HG03432 (cell line): ENCODE measurements around the gene SYCE1.
"Not testable (repeated sequence)": the region's sequence is repeated elsewhere in the genome, so short reads cannot be mapped to it uniquely, and the experiment has no call there.

ENCODE experiments used
- ATAC-seq: cut with Tn5 transposase; IDR thresholded peaks from one replicate; pipeline ENCODE4 v1.9.1; 2021; ENCODE audit warnings: mild to moderate bottlenecking, moderate library complexity; ENCODE audit not compliant: unreplicated experiment

The SYCE1 gene, protein sequence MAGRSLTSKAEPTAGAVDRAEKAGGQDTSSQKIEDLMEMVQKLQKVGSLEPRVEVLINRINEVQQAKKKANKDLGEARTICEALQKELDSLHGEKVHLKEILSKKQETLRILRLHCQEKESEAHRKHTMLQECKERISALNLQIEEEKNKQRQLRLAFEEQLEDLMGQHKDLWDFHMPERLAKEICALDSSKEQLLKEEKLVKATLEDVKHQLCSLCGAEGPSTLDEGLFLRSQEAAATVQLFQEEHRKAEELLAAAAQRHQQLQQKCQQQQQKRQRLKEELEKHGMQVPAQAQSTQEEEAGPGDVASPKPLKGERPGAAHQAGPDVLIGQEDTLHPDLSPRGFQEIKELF

GRCh38 chr10:133565441-133566294, at the start of gene SYCE1:
TSS of gene SYCE1 (minus strand) at chr10:133565583. CDS start at chr10:133565529, 54 bp downstream.
- no peak for ATAC-seq

GRCh38 chr10:133614830-133615580, 49.6 kb upstream of the SYCE1 start:
- ATAC-seq = no peak

GRCh38 chr10:133613699-133614098, 48.3 kb upstream of the SYCE1 start:
- no peak for ATAC-seq

DNA sequence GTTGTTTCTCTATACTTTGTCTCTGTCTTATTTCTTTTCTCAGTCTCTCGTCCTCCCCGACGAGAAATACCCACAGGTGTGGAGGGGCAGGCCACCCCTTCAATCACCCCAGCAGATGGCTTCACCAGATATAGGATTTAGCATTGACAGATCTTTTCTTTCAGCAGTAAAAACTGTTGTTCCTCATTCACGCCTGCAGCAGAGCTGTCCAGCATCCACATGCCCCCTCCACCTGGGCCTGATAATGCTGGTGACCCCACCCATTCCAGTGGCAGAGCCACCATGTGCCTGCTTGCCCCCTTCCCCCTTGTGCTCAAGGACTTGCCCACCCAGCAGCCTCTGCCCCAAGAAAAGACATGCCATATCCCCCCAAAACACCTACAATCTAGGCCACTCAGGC, 45.7 kb upstream of the SYCE1 start:
- no peak for ATAC-seq

DNA sequence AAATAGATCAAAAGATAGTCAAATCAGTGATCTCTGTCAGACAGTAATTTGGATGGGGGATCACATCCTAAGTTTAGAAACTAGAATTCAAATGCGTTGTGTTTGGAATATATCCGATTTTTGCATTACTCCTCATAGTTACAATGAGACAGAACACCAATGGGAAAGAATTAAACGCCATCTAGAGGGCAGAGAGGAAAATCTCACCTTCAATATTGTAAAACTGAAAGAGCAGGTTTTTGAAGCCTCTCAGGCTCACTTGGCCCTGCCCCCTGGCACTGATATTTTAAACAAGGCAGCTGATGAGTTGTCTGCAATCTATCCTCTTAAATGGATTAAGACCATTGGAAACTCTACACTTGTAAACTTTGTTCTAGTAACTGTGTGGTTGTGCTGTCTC, 43.5 kb upstream of the SYCE1 start:
- ATAC-seq = no peak

DNA sequence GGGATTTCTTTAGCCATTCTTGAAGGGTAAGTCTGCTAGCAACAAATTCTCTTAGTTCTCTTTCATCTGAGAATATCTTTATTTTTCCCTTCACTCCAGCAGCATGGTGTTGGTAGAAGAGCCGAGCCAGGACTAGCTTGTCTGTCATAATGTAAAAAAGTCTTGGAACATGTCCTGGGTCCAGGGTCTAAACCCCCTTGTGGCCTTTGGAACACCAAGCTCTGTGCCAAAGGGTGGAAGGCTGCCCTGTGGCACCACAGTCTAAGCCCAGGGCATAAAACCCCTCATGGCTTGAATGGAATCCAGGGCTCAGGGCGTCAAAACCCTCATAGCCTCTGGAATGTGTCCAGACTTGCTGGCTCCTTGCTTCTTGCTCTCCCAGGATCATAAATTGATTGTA, 38.1 kb upstream of the SYCE1 start:
- not testable (repeated sequence) for ATAC-seq

DNA sequence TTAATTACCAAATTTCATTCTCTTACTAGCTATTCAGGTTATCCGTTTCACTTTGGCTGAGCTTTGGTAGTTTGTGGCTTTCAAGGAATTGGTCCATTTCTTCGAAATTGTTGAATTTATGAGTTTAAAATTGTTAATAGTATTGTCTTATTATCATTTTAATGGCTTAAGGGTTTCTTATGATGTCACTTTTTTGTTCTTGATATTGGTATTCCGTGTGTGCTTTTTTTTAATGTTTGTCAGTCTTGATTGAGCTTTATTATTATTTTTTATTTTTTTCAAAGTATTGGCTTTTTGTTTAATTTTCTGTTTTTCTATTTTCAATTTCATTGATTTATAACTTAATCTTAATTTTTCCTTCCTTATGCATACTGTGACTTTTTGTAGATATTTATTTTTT, 35.3 kb upstream of the SYCE1 start:
- ATAC-seq = no peak

DNA sequence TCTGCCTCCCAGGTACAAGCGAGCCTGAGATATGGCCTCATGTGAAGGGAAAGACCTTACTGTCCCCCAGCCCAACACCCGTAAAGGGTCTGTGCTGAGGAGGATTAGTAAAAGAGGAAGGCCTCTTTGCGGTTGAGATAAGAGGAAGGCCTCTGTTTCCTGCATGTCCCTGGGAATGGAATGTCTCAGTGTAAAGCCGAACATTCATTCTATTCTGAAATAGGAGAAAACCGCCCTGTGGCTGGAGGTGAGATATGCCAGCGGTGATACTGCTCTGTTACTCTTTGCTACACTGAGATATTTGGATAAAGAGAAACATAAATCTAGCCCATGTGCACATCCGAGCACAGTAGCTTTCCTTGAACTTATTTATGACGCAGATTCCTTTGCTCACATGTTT, 34.5 kb upstream of the SYCE1 start:
- ATAC-seq = not testable (repeated sequence)

GRCh38 chr10:133592716-133593115, 27.3 kb upstream of the SYCE1 start:
- no peak for ATAC-seq

- ATAC-seq = no peak
Measured at GRCh38 chr10:133590970-133591359, 25.6 kb upstream of the SYCE1 start.

- ATAC-seq = no peak
Measured at GRCh38 chr10:133590226-133590969, 25.0 kb upstream of the SYCE1 start.

GRCh38 chr10:133577037-133577436, 11.7 kb upstream of the SYCE1 start:
- ATAC-seq = not testable (repeated sequence)

DNA sequence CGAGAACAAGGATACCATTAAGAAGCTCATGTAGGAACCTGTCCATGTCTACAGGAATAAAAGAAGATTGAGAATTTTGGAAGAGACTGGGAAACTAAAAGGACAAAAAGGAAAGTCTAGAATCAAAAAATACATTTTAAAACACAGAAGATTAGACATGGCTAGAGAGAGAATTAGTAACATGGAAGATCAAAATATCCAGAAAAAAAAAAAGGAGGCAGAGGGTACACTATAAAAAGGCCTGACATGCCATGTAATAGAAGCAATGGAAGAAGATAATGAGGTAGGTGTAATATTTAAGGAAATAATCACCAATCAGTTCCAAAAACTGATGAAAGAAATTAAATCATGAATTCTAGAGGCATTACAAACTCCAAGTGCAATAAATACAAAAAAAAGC, 8.1 kb upstream of the SYCE1 start:
- ATAC-seq = not testable (repeated sequence)

- ATAC-seq = not testable (repeated sequence)
Measured at GRCh38 chr10:133572055-133572454, 6.7 kb upstream of the SYCE1 start.

GRCh38 chr10:133569801-133570200, 4.4 kb upstream of the SYCE1 start:
- ATAC-seq = not testable (repeated sequence)

DNA sequence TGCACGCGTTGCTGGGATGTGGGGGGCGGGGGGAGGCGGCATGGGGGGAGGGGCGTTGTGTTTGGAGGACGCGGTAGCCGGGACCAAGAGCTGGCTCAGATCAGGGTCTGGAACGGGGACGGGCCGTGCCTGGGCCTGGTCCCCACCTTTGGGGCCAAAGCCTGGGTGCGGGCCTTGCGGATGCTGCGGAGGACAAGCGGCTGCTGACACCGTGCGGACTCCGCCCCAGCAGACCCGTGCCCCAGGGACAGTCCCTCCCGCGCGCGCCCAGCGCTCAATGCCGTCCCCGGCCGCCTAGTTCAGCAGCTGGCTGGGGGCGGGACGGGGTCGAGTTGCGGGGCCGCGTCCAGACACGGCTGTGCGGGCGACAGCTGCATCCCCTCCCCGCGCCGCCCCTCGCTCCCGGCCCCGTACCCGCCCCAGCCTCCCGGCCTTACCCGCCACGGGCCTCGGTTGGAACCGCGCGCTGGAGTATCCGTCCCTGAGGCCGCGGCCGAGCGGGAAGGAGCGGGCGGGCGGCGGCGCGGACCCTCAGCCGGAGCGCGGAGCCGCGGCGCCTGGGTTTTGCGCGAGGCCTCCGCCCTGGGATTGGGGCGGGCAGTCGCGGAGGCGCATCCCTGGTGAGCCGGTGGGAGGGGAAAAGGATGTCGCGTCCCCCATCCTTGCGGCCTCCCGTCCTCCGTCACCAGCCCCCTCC, 3.6 kb upstream of the SYCE1 start:
- not testable (repeated sequence) for ATAC-seq

- no peak for ATAC-seq
Measured at GRCh38 chr10:133568287-133568614, 2.9 kb upstream of the SYCE1 start.

DNA sequence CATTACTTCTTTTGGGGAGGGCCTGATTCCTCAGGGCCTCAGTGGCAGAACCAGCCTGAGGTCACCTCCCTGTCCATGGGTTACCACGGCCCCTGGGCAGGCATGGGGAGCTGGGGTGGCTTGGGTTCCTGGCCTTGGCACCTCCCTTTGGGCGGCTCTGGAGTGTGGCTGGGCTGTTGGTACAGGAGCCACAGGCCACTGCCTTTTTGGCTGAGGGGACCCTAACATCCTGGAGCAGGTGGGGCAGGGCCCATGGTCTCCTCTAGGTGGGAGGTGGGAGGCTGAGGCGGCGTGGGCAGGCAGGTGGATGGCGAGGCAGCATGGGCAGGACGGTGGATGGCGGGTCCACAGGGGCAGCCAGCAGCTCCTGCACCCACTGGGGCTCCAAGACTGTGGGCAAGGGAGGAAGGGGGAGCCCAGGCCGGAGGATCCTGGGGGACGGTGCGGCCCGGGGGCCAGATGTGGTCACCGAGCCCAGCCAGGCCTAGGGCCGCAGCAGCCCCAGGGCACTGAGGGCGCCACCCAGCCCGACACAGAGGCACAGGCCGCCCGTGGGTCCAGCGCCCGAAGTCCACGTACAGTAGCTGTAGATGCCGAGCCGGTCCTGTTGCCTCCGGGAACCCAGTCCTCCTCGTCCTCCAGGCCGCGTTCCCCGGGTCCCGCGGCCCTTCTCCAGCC, 2.4 kb upstream of the SYCE1 start:
- ATAC-seq = no peak

DNA sequence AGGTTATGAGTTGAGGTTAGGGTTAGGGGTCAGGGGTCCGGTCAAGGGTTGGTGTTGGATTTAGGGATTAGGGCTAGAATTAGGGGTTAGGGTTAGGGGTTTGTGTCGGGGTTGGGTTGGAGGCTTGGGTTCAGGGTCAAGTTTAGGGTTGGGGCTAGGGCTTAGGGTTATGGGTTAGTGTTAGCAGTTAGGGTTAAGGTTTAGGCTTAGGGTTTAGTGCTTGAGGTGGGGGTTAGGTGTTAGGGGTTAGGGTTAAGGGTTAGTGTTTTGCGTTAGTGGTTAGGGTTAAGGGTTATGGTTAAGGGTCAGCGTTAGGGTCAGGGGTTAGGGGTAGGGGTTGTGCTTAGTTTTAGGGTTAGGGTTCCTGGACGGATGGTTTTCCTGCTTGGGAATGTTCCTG, 1.7 kb upstream of the SYCE1 start:
- ATAC-seq = no peak

DNA sequence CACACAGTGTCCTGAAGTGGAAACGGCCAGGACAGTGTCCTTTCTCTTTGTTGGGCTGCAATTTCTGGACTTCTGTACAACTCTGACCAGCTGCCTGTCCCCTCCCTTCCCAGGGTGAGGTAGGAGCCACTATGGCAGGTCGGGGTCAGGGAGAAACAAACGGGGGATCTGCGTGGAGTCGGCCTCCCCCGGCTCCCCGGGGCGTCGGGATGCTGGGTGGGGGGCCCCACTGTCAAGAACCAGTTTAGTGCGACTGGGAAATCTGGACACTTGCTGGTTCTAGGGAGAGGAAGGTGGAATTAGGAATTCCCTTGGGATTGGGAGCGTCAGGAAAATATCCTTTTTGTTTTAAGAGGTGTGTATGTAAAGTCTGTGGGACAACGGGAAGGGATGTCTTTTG, 567 bp downstream of the SYCE1 start:
- ATAC-seq = no peak
